GM12801 (cell line): ENCODE data around the gene SMARCA2.

Experiments used
- CTCF ChIP-seq: IDR thresholded peaks from one replicate; pipeline ENCODE4 v1.5.1; 2011; ENCODE audit warnings: control low read depth; ENCODE audit not compliant: insufficient read length; ENCODE audit errors: extremely low read depth

SMARCA2 gene

GRCh38 chr9:1997646-1998045 lies 17.5 kb upstream of the SMARCA2 start:
- no peak for TF ChIP-seq CTCF

- TF ChIP-seq CTCF, result no peak
Observed at GRCh38 chr9:1998111-1998510, 17.0 kb upstream of the SMARCA2 start.

GRCh38 chr9:2000314-2000713 lies 14.8 kb upstream of the SMARCA2 start:
- TF ChIP-seq CTCF, result no peak

GRCh38 chr9:2008372-2008771 lies 6.8 kb upstream of the SMARCA2 start:
- no peak for TF ChIP-seq CTCF

GRCh38 chr9:2012347-2012746 lies 2.8 kb upstream of the SMARCA2 start:
- TF ChIP-seq CTCF, result no peak

- TF ChIP-seq CTCF, result no peak
Observed at GRCh38 chr9:2013743-2014475, 1.2 kb upstream of the SMARCA2 start.

- no peak for TF ChIP-seq CTCF
Observed at GRCh38 chr9:2015581-2016407, 647 bp downstream of the SMARCA2 start.
